ENCODE data around the gene TBC1D5. TPM values are rescaled to one million over a fixed set of nuclear protein-coding genes. Genes with fewer than 3 reads are reported as not detected.

The TBC1D5 gene
- total RNA-seq, 1 donor from 2014 or later, result 67.1 TPM

DNA sequence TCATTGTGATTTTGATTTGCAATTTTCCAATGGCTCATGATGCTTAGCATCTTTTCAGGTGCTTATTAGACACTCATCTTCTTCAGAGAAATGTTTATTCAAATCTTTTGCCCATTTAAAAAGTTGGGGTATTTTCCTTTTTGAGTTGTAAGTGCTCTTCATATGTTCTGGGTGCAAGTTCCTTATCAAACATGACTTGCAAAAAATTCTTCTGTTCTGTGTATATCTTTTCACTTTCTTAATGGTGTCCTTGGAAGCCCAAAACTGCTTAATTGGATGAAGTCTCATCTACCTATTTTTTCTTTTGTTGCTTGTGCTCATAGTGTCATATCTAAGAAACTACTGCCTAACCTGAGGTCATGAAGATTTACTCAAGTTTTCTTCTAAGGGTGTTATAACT, 524.8 kb downstream of the TBC1D5 start:
- FAIRE-seq, result no peak
- Histone ChIP-seq H3K36me3 (ENCODE audit: control insufficient read depth, insufficient read depth, low read length) (no peaks in the 10 kb centered on the region), H3K4me3 (ENCODE audit: low read depth, low read length) (no peak overlapping the region), H3K27me3 (ENCODE audit: control insufficient read depth, insufficient read depth, low read length) (no peaks in the 10 kb centered on the region)
- TF ChIP-seq, protein P1, sequence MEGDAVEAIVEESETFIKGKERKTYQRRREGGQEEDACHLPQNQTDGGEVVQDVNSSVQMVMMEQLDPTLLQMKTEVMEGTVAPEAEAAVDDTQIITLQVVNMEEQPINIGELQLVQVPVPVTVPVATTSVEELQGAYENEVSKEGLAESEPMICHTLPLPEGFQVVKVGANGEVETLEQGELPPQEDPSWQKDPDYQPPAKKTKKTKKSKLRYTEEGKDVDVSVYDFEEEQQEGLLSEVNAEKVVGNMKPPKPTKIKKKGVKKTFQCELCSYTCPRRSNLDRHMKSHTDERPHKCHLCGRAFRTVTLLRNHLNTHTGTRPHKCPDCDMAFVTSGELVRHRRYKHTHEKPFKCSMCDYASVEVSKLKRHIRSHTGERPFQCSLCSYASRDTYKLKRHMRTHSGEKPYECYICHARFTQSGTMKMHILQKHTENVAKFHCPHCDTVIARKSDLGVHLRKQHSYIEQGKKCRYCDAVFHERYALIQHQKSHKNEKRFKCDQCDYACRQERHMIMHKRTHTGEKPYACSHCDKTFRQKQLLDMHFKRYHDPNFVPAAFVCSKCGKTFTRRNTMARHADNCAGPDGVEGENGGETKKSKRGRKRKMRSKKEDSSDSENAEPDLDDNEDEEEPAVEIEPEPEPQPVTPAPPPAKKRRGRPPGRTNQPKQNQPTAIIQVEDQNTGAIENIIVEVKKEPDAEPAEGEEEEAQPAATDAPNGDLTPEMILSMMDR (IDR thresholded peaks at IDR 0.05; ENCODE audit: insufficient read depth, low read length, severe bottlenecking), result no peak
- DNase-seq (ENCODE audit: low read depth), result no peak

DNA sequence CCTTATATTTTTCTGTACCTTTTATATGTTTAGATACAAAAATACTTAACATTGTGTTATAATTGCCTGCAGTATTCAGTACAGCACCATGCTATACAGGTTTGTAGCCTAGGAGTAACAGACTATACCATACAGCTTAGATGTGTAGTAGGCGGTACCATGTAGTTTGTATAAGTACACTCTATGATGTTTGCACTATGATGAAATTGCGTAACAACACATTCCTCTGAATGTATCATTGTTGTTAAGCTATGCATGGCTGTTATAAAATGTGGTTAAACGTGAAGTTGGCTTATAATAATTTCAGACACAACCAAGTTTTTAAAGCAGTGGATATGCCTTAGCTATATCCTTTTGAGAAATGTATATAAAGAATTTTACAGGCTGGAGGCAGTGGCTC, 529.3 kb downstream of the TBC1D5 start:
- Histone ChIP-seq H3K36me3 (ENCODE audit: control insufficient read depth, insufficient read depth, low read length) (no peaks in the 10 kb centered on the region), H3K27me3 (ENCODE audit: control insufficient read depth, insufficient read depth, low read length) (no peaks in the 10 kb centered on the region), H3K4me3 (ENCODE audit: low read depth, low read length) (no peak overlapping the region)
- TF ChIP-seq, protein P1 (IDR thresholded peaks at IDR 0.05; ENCODE audit: insufficient read depth, low read length, severe bottlenecking), result no peak
- peak; percentile 90 for DNase-seq (ENCODE audit: low read depth)
- no peak for FAIRE-seq

DNA sequence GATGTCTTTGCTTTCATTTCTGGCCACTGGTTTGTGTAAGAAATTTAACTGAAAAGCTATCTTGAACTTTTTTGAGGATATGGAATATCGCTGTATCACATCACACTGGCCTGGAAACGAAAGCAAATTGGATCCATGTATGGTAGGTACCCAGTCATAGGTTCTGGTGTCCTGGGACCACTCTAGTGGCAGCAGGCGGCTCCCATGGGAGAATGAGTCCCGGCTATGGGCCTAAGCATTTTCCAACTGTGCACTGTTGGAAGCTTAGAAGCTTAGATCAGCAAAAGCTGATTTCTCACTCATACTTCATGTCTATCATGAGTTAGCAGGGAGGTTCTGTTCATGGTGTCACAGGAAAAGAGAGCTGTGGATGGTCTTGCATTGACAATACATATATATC, 534.5 kb downstream of the TBC1D5 start:
- FAIRE-seq, result no peak

DNA sequence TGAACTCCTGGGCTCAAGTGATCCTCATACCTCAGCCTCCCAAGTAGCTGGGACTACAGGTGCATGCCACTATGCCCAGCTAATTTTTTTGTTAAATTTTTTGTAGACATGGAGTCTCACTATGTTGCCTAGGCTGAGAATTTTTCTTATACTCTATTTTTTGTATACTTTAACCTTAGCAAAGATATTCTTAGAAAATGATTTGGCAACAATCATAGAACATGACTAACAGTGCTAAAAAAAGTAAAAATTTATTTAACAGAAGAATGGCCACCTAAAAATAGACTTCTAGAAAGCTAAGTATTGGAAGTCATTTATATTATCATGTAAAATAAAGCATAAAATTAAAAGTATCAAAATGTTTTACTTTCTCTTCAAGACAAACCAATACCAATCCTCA, 535.4 kb downstream of the TBC1D5 start:
- TF ChIP-seq, protein P1 (IDR thresholded peaks at IDR 0.05; ENCODE audit: insufficient read depth, low read length, severe bottlenecking), result no peak
- Histone ChIP-seq H3K36me3 (ENCODE audit: control insufficient read depth, insufficient read depth, low read length) (no peaks in the 10 kb centered on the region), H3K27me3 (ENCODE audit: control insufficient read depth, insufficient read depth, low read length) (no peaks in the 10 kb centered on the region), H3K4me3 (ENCODE audit: low read depth, low read length) (no peak overlapping the region)
- DNase-seq (ENCODE audit: low read depth) (no peak), FAIRE-seq (no peak)

More for the DNA sequence above, 534.5 kb downstream of the TBC1D5 start:
- no peak overlapping the region for H3K4me3 ChIP-seq (ENCODE audit: low read depth, low read length)
- DNase-seq (ENCODE audit: low read depth), result no peak
- no peaks in the 10 kb centered on the region for H3K36me3 ChIP-seq (ENCODE audit: control insufficient read depth, insufficient read depth, low read length)
- TF ChIP-seq, protein P1 (IDR thresholded peaks at IDR 0.05; ENCODE audit: insufficient read depth, low read length, severe bottlenecking), result no peak
- H3K27me3 ChIP-seq (ENCODE audit: control insufficient read depth, insufficient read depth, low read length), result no peaks in the 10 kb centered on the region

DNA sequence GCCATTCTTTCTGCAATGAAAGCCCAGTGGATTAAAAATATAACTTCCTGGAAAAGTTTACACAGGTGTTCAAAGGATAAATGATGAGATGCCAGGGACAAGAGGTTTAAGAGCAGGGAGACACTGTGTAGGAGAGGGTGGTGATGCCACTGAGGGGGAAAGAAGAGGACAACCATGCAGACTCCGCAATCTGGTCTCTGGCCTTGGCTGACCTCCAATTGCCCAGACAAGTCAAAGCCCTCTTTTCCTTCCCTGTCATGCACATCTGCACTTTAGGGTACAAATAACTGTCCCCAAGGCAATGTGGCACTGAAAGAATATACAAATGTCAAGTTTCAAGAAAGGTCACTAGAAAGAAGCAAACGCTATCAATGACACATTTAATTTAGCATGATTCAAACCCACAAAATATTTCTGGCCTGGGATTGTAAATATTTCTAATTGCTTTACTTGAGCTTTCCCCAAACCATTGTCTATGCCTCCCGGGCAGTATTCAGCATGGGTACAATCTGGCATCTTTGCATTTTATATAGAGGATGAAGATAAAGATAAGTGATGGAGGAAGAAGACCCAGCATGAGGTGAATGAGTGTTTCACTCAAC, 538.3 kb downstream of the TBC1D5 start:
- DNase-seq (ENCODE audit: low read depth) (no peak), FAIRE-seq (no peak)
- no peaks in the 10 kb centered on the region for H3K27me3 ChIP-seq (ENCODE audit: control insufficient read depth, insufficient read depth, low read length)
- no peak overlapping the region for H3K4me3 ChIP-seq (ENCODE audit: low read depth, low read length)
- TF ChIP-seq, protein P1 (IDR thresholded peaks at IDR 0.05; ENCODE audit: insufficient read depth, low read length, severe bottlenecking), result no peak
- H3K36me3 ChIP-seq (ENCODE audit: control insufficient read depth, insufficient read depth, low read length), result no peaks in the 10 kb centered on the region

DNA sequence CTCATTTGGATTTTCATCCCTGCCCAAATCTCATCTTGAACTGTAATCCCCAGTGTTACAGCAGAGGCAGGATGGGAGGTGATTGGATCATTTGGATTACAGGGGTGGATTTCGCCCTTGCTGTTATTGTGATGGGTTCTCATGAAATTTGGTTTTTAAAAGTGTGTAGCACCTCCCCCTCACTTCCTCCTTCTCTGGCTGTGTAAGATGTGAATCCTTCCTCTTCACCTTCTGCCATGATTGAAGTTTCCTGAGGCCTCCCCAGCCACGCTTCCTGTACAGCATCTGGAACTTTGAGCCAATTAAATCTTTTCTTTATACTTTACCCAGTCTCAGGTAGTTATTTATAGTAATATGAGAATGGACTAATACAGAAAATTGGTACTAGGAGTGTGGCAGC, 540.9 kb downstream of the TBC1D5 start:
- FAIRE-seq (no peak), DNase-seq (ENCODE audit: low read depth) (no peak)
- Histone ChIP-seq H3K4me3 (ENCODE audit: low read depth, low read length) (no peak overlapping the region), H3K27me3 (ENCODE audit: control insufficient read depth, insufficient read depth, low read length) (no peaks in the 10 kb centered on the region), H3K36me3 (ENCODE audit: control insufficient read depth, insufficient read depth, low read length) (no peaks in the 10 kb centered on the region)
- TF ChIP-seq, protein P1 (IDR thresholded peaks at IDR 0.05; ENCODE audit: insufficient read depth, low read length, severe bottlenecking), result no peak

Measured in bronchial epithelial cell (primary cell).